NB4 (cell line): Measurements from ENCODE around the gene FXR2.

Experiments used
- CTCF ChIP-seq: IDR thresholded peaks from one replicate; pipeline ENCODE4 v1.5.1; 2012; ENCODE audit warnings: low read depth, low read length
- MAX ChIP-seq: IDR thresholded peaks from 2 replicates; pipeline ENCODE4 v1.6.1; 2011; ENCODE audit warnings: low read depth, low read length
- MYC ChIP-seq: IDR thresholded peaks from 2 replicates; pipeline ENCODE4 v1.6.1; 2011; ENCODE audit warnings: low read depth, low read length
- POLR2A ChIP-seq: IDR thresholded peaks from 2 replicates; pipeline ENCODE4 v1.6.1; 2011; ENCODE audit warnings: mild to moderate bottlenecking; ENCODE audit not compliant: insufficient read length; ENCODE audit errors: extremely low read depth

GRCh38 chr17:7591596-7591995 lies 23.1 kb downstream of the FXR2 start:
- TF ChIP-seq POLR2A (no peak), CTCF (no peak), MYC (no peak), MAX (no peak)
